ENCODE data around the gene VPS51. TPM values are rescaled to one million over a fixed set of nuclear protein-coding genes. Genes with fewer than 3 reads are reported as not detected.
A peak's percentile ranks its signal among the peaks of the same experiment; 100 is the strongest.
"Not testable (repeated sequence)": the region's sequence is repeated elsewhere in the genome, so short reads cannot be mapped to it uniquely, and the experiment has no call there.

The VPS51 gene
- total and polyA plus RNA-seq, 5 donors from 2014 or later = 84.2 to 234 (median 96.9) TPM

GRCh38 chr11:65118891-65119669 is 23.1 kb downstream of the VPS51 start:
- H3K9me3 ChIP-seq (ENCODE audit: control insufficient read depth in 2 of 2, low read length in 2 of 2); ATAC-seq (ENCODE audit: low read depth in 2 of 2); H3K4me3 Mint-ChIP-seq; H3K9me3 Mint-ChIP-seq; H3K4me3 ChIP-seq (ENCODE audit: low read depth, low read length); H3K27me3 ChIP-seq (ENCODE audit: control insufficient read depth, insufficient read depth, low read length); H3K27me3 Mint-ChIP-seq; DNase-seq: not testable (repeated sequence)
- Mint-ChIP-seq H3K27ac (peak overlapping the region in 2 of 3 donors; percentile 94 to 95), H3K4me1 (peaks cover 9 to 70% (median 26%) of the 10 kb centered on the region in 4 donors), H3K36me3 (peaks cover 35% of the 10 kb centered on the region)
- Histone ChIP-seq H3K4me1 (ENCODE audit: control insufficient read depth, insufficient read depth, low read length, poor library complexity, severe bottlenecking) (peaks cover 43% of the 10 kb centered on the region), H3K27ac (ENCODE audit: insufficient read depth, low read length, poor library complexity, severe bottlenecking) (peak overlapping the region; percentile 96), H3K36me3 (ENCODE audit: control insufficient read depth, insufficient read depth, low read length) (peaks cover 29% of the 10 kb centered on the region)

DNA sequence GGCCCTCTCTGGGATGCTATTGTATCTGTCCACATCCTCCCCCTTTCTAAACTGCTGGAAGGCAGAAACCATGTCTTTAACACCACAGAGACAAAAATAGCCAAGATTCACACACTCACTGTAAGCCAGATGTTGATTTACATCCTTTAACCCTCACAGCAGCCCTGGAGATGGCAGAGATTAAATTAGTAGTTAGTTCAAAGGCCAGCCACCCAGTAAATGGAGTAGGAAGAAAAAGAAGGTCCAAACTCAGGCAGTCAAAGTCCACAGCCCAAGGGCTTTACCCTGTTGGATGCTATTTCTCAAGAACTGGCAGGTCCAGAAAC is 23.6 kb downstream of the VPS51 start:
- no peaks in the 10 kb centered on the region for H3K9me3 ChIP-seq (ENCODE audit: control insufficient read depth in 2 of 2, low read length in 2 of 2)
- DNase-seq (no peak), ATAC-seq (ENCODE audit: low read depth in 2 of 2) (no peak)
- H3K4me1 Mint-ChIP-seq = peaks cover 10 to 71% (median 28%) of the 10 kb centered on the region in 4 donors
- peak overlapping the region in 2 of 3 donors; percentile 54 to 81 for H3K27ac Mint-ChIP-seq
- peak overlapping the region; percentile 43 to 99 (median 56) for H3K4me3 Mint-ChIP-seq
- H3K4me1 ChIP-seq (ENCODE audit: control insufficient read depth, insufficient read depth, low read length, poor library complexity, severe bottlenecking) = peaks cover 43% of the 10 kb centered on the region
- peaks cover 5% of the 10 kb centered on the region for H3K27me3 Mint-ChIP-seq
- H3K27me3 ChIP-seq (ENCODE audit: control insufficient read depth, insufficient read depth, low read length) = no peaks in the 10 kb centered on the region
- no peak overlapping the region for H3K4me3 ChIP-seq (ENCODE audit: low read depth, low read length)
- H3K36me3 Mint-ChIP-seq = peaks cover 35% of the 10 kb centered on the region
- peak overlapping the region; percentile 96 for H3K27ac ChIP-seq (ENCODE audit: insufficient read depth, low read length, poor library complexity, severe bottlenecking)
- peaks cover 0 to 1% (median 0%) of the 10 kb centered on the region in 7 donors for H3K9me3 Mint-ChIP-seq
- H3K36me3 ChIP-seq (ENCODE audit: control insufficient read depth, insufficient read depth, low read length) = peaks cover 34% of the 10 kb centered on the region

DNA sequence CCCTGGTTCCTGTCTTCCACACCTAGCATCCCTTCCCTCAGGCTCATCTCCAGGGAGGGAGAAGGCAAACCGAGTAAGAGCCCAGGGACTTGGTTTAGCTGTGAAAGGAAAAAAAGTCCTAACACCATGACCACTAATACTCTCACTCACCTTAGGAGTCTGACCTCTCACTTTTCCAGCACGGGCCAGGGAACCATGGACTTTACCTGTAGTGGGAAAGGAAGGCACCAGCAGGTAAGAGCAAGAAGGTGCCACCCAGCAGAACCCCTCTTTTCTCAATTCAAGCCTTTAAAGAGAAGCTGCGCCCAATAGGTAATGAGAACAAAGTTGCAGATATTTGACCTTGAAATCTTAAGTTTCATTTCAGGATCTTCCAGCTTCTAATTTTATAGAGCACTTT is 24.8 kb downstream of the VPS51 start:
- H3K4me3 ChIP-seq (ENCODE audit: low read depth, low read length) = peak overlapping the region; percentile 98
- Mint-ChIP-seq H3K4me3 (peak overlapping the region; percentile 95 to 99 (median 96)), H3K27me3 (peaks cover 5% of the 10 kb centered on the region), H3K4me1 (peaks cover 10 to 66% (median 28%) of the 10 kb centered on the region in 4 donors), H3K9me3 (peaks cover 0 to 1% (median 0%) of the 10 kb centered on the region in 7 donors), H3K36me3 (peaks cover 35% of the 10 kb centered on the region), H3K27ac (peak overlapping the region; percentile 48 to 100 (median 99))
- H3K4me1 ChIP-seq (ENCODE audit: control insufficient read depth, insufficient read depth, low read length, poor library complexity, severe bottlenecking) = peaks cover 43% of the 10 kb centered on the region
- no peaks in the 10 kb centered on the region for H3K9me3 ChIP-seq (ENCODE audit: control insufficient read depth in 2 of 2, low read length in 2 of 2)
- peaks cover 45% of the 10 kb centered on the region for H3K36me3 ChIP-seq (ENCODE audit: control insufficient read depth, insufficient read depth, low read length)
- DNase-seq (no peak), ATAC-seq (ENCODE audit: low read depth in 2 of 2) (no peak)
- H3K27ac ChIP-seq (ENCODE audit: insufficient read depth, low read length, poor library complexity, severe bottlenecking) = peak overlapping the region; percentile 96
- no peaks in the 10 kb centered on the region for H3K27me3 ChIP-seq (ENCODE audit: control insufficient read depth, insufficient read depth, low read length)

DNA sequence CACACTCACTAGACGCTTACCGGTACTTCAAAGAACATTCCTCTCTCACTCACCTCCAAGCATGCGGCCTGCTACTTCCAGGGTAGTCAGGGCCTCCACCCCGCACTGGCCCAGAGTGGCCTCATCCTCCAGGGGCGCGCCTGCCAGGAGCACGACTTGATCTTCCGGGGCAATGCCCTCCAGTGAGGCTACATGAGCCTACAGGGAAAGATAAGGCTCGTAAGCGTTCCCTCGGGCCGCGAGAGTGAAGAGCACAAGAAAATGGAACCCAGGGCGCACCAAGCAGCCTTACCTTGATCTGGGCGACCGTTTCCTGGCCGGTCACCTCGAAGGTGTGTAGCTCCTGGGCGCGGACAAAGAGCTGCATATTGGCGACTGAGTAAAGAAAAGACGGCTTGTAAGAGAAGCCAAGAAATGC is 25.4 kb downstream of the VPS51 start:
- no peaks in the 10 kb centered on the region for H3K9me3 ChIP-seq (ENCODE audit: control insufficient read depth in 2 of 2, low read length in 2 of 2)
- ATAC-seq (ENCODE audit: low read depth in 2 of 2) (no peak), DNase-seq (peak in 2 of 3 donors; percentile 18 to 50)
- H3K27ac ChIP-seq (ENCODE audit: insufficient read depth, low read length, poor library complexity, severe bottlenecking) = peak overlapping the region; percentile 96
- Mint-ChIP-seq H3K36me3 (peaks cover 37% of the 10 kb centered on the region), H3K27ac (peak overlapping the region; percentile 99 to 100 (median 100)), H3K4me3 (peak overlapping the region; percentile 95 to 99 (median 96)), H3K9me3 (peaks cover 0 to 1% (median 0%) of the 10 kb centered on the region in 7 donors), H3K4me1 (peaks cover 10 to 61% (median 28%) of the 10 kb centered on the region in 4 donors), H3K27me3 (peaks cover 5% of the 10 kb centered on the region)
- H3K27me3 ChIP-seq (ENCODE audit: control insufficient read depth, insufficient read depth, low read length) = no peaks in the 10 kb centered on the region
- peaks cover 37% of the 10 kb centered on the region for H3K4me1 ChIP-seq (ENCODE audit: control insufficient read depth, insufficient read depth, low read length, poor library complexity, severe bottlenecking)
- H3K4me3 ChIP-seq (ENCODE audit: low read depth, low read length) = peak overlapping the region; percentile 98
- peaks cover 52% of the 10 kb centered on the region for H3K36me3 ChIP-seq (ENCODE audit: control insufficient read depth, insufficient read depth, low read length)

GRCh38 chr11:65121865-65122696 is 26.1 kb downstream of the VPS51 start, which contains the start of the genes FAU and MRPL49:
Gene FAU (minus strand): TSS chr11:65122134. CDS start chr11:65121813, 321 bp downstream.
Gene MRPL49 (plus strand): TSS chr11:65122321. CDS start chr11:65122347, 26 bp downstream.
- no peaks in the 10 kb centered on the region for H3K27me3 ChIP-seq (ENCODE audit: control insufficient read depth, insufficient read depth, low read length)
- peaks cover 31% of the 10 kb centered on the region for H3K4me1 ChIP-seq (ENCODE audit: control insufficient read depth, insufficient read depth, low read length, poor library complexity, severe bottlenecking)
- Mint-ChIP-seq H3K4me3 (peak within 1 kb of the TSS; percentile 95 to 99 (median 96)), H3K27ac (peak within 1 kb of the TSS; percentile 99 to 100 (median 100)), H3K36me3 (peaks cover 43% of the 10 kb centered on the region), H3K27me3 (peaks cover 5% of the 10 kb centered on the region), H3K9me3 (peaks cover 0 to 1% (median 0%) of the 10 kb centered on the region in 7 donors), H3K4me1 (peaks cover 10 to 57% (median 26%) of the 10 kb centered on the region in 4 donors)
- peak within 1 kb of the TSS; percentile 98 for H3K4me3 ChIP-seq (ENCODE audit: low read depth, low read length)
- ATAC-seq (ENCODE audit: low read depth in 2 of 2) (peak; percentile 82 to 83), DNase-seq (peak; percentile 98 to 99 (median 98))
- peak within 1 kb of the TSS; percentile 96 for H3K27ac ChIP-seq (ENCODE audit: insufficient read depth, low read length, poor library complexity, severe bottlenecking)
- H3K9me3 ChIP-seq (ENCODE audit: control insufficient read depth in 2 of 2, low read length in 2 of 2) = no peaks in the 10 kb centered on the region
- H3K36me3 ChIP-seq (ENCODE audit: control insufficient read depth, insufficient read depth, low read length) = peaks cover 57% of the 10 kb centered on the region

DNA sequence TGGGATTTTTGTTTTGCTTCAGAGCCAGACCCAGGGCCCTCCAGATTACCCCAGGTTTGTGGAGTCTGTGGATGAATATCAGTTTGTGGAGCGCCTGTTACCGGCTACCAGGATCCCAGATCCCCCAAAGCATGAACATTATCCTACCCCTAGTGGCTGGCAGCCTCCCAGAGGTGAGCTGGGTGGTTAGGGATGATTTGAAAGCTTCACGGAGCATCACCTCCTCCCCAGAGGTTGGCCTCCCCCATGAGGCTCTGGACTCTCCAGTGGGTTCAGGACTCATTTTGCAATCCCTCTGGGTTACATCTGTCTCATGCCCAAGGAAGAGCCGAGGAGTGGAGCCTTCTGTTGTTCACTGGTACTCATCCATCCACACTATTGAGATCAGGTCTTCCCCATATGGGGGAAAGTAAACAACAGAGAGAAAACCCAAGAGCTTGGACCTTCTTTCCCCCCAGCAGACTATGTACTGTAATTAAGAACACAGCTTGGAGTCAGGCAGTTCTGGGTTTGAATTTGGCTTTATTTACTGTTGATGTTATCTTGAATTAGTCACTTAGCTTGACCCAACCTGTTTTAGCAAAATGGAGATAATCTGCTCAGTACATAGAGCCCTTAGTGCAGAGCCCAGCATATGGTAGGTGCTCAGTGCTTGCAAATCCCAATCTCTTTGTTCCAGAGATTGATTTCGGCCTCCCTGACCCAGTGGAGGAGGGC is 28.6 kb downstream of the VPS51 start:
- H3K4me3 ChIP-seq (ENCODE audit: low read depth, low read length) = no peak overlapping the region
- peaks cover 6 to 45% (median 17%) of the 10 kb centered on the region in 4 donors for H3K4me1 Mint-ChIP-seq
- peak overlapping the region; percentile 65 to 85 (median 74) for H3K4me3 Mint-ChIP-seq
- no peak for DNase-seq
- H3K27me3 ChIP-seq (ENCODE audit: control insufficient read depth, insufficient read depth, low read length) = no peaks in the 10 kb centered on the region
- no peak overlapping the region for H3K27ac ChIP-seq (ENCODE audit: insufficient read depth, low read length, poor library complexity, severe bottlenecking)
- peaks cover 67% of the 10 kb centered on the region for H3K36me3 ChIP-seq (ENCODE audit: control insufficient read depth, insufficient read depth, low read length)
- H3K4me1 ChIP-seq (ENCODE audit: control insufficient read depth, insufficient read depth, low read length, poor library complexity, severe bottlenecking) = peaks cover 25% of the 10 kb centered on the region
- H3K27ac Mint-ChIP-seq = peak overlapping the region; percentile 9 to 80 (median 14)
- H3K9me3 ChIP-seq (ENCODE audit: control insufficient read depth in 2 of 2, low read length in 2 of 2) = no peaks in the 10 kb centered on the region
- peaks cover 31% of the 10 kb centered on the region for H3K36me3 Mint-ChIP-seq
- H3K9me3 Mint-ChIP-seq = peaks cover 0 to 1% (median 0%) of the 10 kb centered on the region in 7 donors
- no peak for ATAC-seq (ENCODE audit: low read depth in 2 of 2)
- H3K27me3 Mint-ChIP-seq = no peaks in the 10 kb centered on the region

All from CD4-positive, CD25-positive, alpha-beta regulatory T cell (primary cell).